Esophagus muscularis mucosa (tissue), 4 donors: Measurements from ENCODE around the gene ASAP3. TPM values are rescaled to one million over a fixed set of nuclear protein-coding genes. Genes with fewer than 3 reads are reported as not detected.

ENCODE experiments used
- DNase-seq: peaks from one replicate; pipeline ENCODE4 v3.0.0-alpha.2; 2017; ENCODE audit errors: extremely low spot score
- H3K27ac ChIP-seq, 4 donors: fragments of 200-600 bp; sonication (generic); replicated peaks in 1 of 4; 1 replicate in 3 of 4; 2 replicates in 1 of 4; pipeline ENCODE4 v1.5.1; 2016 to 2019; ENCODE audit warnings: mild to moderate bottlenecking in 1 of 4
- H3K27me3 ChIP-seq, 4 donors: fragments of 200-600 bp; sonication (generic); one replicate each; pipeline versions ENCODE4 v1.5.1 to v1.6.0; 2016 to 2019
- H3K36me3 ChIP-seq, 4 donors: fragments of 200-600 bp; sonication (generic); one replicate each; pipeline ENCODE4 v1.5.1; 2016 to 2019
- H3K4me1 ChIP-seq, 4 donors: fragments of 200-600 bp; sonication (generic); one replicate each; pipeline ENCODE4 v1.5.1; 2016 to 2019
- H3K4me3 ChIP-seq, 4 donors: fragments of 200-600 bp; sonication (generic); 1 replicate in 2 of 4; 2 replicates in 2 of 4; pipeline ENCODE4 v1.5.1; 2016 to 2019; ENCODE audit warnings: mild to moderate bottlenecking in 4 of 4, moderate library complexity in 1 of 4
- H3K9me3 ChIP-seq, 4 donors: fragments of 200-600 bp; sonication (generic); 1 replicate in 3 of 4; 2 replicates in 1 of 4; pipeline ENCODE4 v1.5.1; 2016 to 2019
- CTCF ChIP-seq, 3 experiments: fragments of 200-600 bp in 2 of 3; fragments of 450-650 bp in 1 of 3; sonication (generic) in 2 of 3; IDR thresholded peaks; one replicate each; pipeline ENCODE4 v1.5.1; 2017 to 2019; ENCODE audit warnings: antibody characterized with exemption in 3 of 3, mild to moderate bottlenecking in 2 of 3, moderate library complexity in 1 of 3
- EP300 ChIP-seq: sonication (generic); formaldehyde crosslinking; IDR thresholded peaks from one replicate; pipeline ENCODE4 v1.6.1; 2017; ENCODE audit warnings: antibody characterized with exemption
- POLR2A ChIP-seq: fragments of 450-650 bp; IDR thresholded peaks from one replicate; pipeline ENCODE4 v1.6.1; 2017; ENCODE audit warnings: antibody characterized with exemption, moderate library complexity, mild to moderate bottlenecking, low read depth
- POLR2AphosphoS5 ChIP-seq, 2 donors: sonication (generic); formaldehyde crosslinking; IDR thresholded peaks; one replicate each; pipeline ENCODE4 v1.6.1; 2017; ENCODE audit warnings: antibody characterized with exemption in 2 of 2
- WGBS: methylation state at CpG from one replicate; pipeline ENCODE4 v1.1.5; 2018; 5-methylcytosine and 5-hydroxymethylcytosine counted together
- intact Hi-C: fragments of 100-400 bp; cut with DNase I; formaldehyde crosslinking; loops from one replicate; pipeline ENCODE4 v1.15.1; 2023
- total RNA-seq, 4 donors: library from RNA; depleted of rRNA; stranded (reverse); fragments of >200 nt; gene quantifications; one replicate each; pipeline versions ENCODE4 v1.1.0 to v1.2.1, GENCODE V29; 2016

ASAP3 gene
- total RNA-seq, 4 donors from 2014 or later, result 25.3 to 32.8 (median 27.9) TPM

GRCh38 chr1:23522244-23522982 is 38.4 kb upstream of the ASAP3 start:
- no peaks in the 10 kb centered on the region for H3K36me3 ChIP-seq
- no peaks in the 10 kb centered on the region for H3K9me3 ChIP-seq
- intact Hi-C loops, result no loop called here
- no peak overlapping the region for H3K27ac ChIP-seq
- no peak for DNase-seq
- H3K4me1 ChIP-seq, result peaks cover 0 to 2% (median 0%) of the 10 kb centered on the region in 4 donors
- WGBS, result 90% methylated on average over 6 of the region's 7 CpGs
- no peak for TF ChIP-seq POLR2A
- TF ChIP-seq POLR2AphosphoS5 (IDR thresholded peaks at IDR 0.05), result no peak
- TF ChIP-seq CTCF (IDR thresholded peaks at IDR 0.05), result no peak
- no peak for TF ChIP-seq EP300
- no peak overlapping the region for H3K4me3 ChIP-seq
- peaks cover 0 to 19% (median 0%) of the 10 kb centered on the region in 4 donors for H3K27me3 ChIP-seq

GRCh38 chr1:23521588-23521987 is 37.6 kb upstream of the ASAP3 start:
- WGBS, result 91% methylated on average over 16 of the region's 16 CpGs
- H3K4me1 ChIP-seq, result no peaks in the 10 kb centered on the region
- H3K36me3 ChIP-seq, result no peaks in the 10 kb centered on the region
- H3K9me3 ChIP-seq, result no peaks in the 10 kb centered on the region
- no peak for TF ChIP-seq EP300
- TF ChIP-seq POLR2AphosphoS5 (IDR thresholded peaks at IDR 0.05), result no peak
- TF ChIP-seq CTCF (IDR thresholded peaks at IDR 0.05), result no peak
- TF ChIP-seq POLR2A, result no peak
- H3K4me3 ChIP-seq, result no peak overlapping the region
- H3K27me3 ChIP-seq, result peaks cover 0 to 11% (median 0%) of the 10 kb centered on the region in 4 donors
- intact Hi-C loops, result no loop called here
- no peak for DNase-seq
- no peak overlapping the region for H3K27ac ChIP-seq

- TF ChIP-seq EP300 (no peak), POLR2AphosphoS5 (IDR thresholded peaks at IDR 0.05) (no peak), CTCF (IDR thresholded peaks at IDR 0.05) (no peak)
- no peaks in the 10 kb centered on the region for H3K4me1 ChIP-seq
- no peak overlapping the region for H3K27ac ChIP-seq
- 95% methylated on average over 9 of the region's 9 CpGs for WGBS
- no peaks in the 10 kb centered on the region for H3K9me3 ChIP-seq
- DNase-seq, result no peak
- no peaks in the 10 kb centered on the region for H3K36me3 ChIP-seq
- intact Hi-C loops, result no loop called here
- H3K4me3 ChIP-seq, result no peak overlapping the region
- no peaks in the 10 kb centered on the region for H3K27me3 ChIP-seq
These were observed 33.6 kb upstream of the ASAP3 start for GRCh38 chr1:23517581-23517980.

- WGBS, result 99% methylated on average over 4 of the region's 4 CpGs
- intact Hi-C loops, result no loop called here
- H3K4me3 ChIP-seq, result no peak overlapping the region
- no peak for TF ChIP-seq EP300
- no peak for TF ChIP-seq POLR2AphosphoS5 (IDR thresholded peaks at IDR 0.05)
- no peak for TF ChIP-seq POLR2A
- no peak for TF ChIP-seq CTCF (IDR thresholded peaks at IDR 0.05)
- DNase-seq, result no peak
- no peaks in the 10 kb centered on the region for H3K36me3 ChIP-seq
- no peak overlapping the region for H3K27ac ChIP-seq
- no peaks in the 10 kb centered on the region for H3K27me3 ChIP-seq
- no peaks in the 10 kb centered on the region for H3K9me3 ChIP-seq
- H3K4me1 ChIP-seq, result no peaks in the 10 kb centered on the region
These were observed 31.9 kb upstream of the ASAP3 start for GRCh38 chr1:23515905-23516304.
